ENCODE measurements around the gene LEMD2. TPM values are rescaled to one million over a fixed set of nuclear protein-coding genes. Genes with fewer than 3 reads are reported as not detected.

Gene LEMD2
- total RNA-seq, 1 experiment from 2014 or later = 52.5 TPM

- no peak for DNase-seq (ENCODE audit: low read depth)
Observed at GRCh38 chr6:33820243-33820642, 31.3 kb upstream of the LEMD2 start.

- DNase-seq (ENCODE audit: low read depth) = no peak
Observed at GRCh38 chr6:33819021-33819420, 30.1 kb upstream of the LEMD2 start.

GRCh38 chr6:33818293-33818692, 29.4 kb upstream of the LEMD2 start:
- DNase-seq (ENCODE audit: low read depth) = no peak

DNA sequence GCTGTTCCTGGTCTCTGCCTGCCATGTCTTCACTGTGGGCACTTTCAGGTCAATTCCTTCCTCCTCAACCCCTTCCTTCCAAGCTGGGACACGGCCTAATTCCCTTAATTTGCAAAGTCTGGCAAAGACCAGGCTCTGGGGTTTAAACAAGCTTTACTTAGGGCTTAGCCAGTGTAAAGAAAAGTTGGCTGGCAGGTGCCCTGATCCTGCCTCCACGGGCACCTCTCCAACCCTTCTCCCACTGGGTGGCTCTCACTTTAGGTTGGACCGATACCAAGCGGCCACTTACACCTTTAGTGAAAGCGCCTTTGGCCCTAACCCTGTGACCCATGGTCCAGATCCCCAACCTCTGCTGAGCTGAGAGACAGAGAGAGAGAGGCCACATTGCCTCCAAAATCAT, 28.6 kb upstream of the LEMD2 start:
- DNase-seq (ENCODE audit: low read depth) = no peak

GRCh38 chr6:33816911-33817310, 28.0 kb upstream of the LEMD2 start:
- no peak for DNase-seq (ENCODE audit: low read depth)

DNA sequence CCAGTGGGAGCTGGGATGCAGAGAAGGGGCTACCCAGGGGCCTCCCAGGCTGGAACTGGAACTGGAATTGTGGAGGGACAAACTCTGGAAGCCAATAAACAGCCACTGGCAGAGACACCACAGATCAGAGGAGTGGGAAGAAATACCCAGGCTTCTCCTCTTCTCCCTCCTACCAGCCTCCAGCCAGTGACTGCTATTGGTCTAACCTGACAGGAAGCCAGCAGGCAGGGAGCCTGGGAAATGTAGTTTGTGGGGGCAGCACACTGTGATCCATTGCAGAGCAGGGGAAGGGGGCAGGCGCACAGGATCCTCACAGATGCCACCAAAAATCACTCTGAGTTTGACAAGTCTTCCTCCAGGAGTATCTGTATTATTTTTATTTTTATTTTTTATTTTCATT, 26.9 kb upstream of the LEMD2 start:
- no peak for DNase-seq (ENCODE audit: low read depth)

- DNase-seq (ENCODE audit: low read depth) = no peak
Observed at GRCh38 chr6:33813990-33814985, 25.4 kb upstream of the LEMD2 start.

GRCh38 chr6:33813246-33813904, 24.4 kb upstream of the LEMD2 start:
- DNase-seq (ENCODE audit: low read depth) = no peak

DNA sequence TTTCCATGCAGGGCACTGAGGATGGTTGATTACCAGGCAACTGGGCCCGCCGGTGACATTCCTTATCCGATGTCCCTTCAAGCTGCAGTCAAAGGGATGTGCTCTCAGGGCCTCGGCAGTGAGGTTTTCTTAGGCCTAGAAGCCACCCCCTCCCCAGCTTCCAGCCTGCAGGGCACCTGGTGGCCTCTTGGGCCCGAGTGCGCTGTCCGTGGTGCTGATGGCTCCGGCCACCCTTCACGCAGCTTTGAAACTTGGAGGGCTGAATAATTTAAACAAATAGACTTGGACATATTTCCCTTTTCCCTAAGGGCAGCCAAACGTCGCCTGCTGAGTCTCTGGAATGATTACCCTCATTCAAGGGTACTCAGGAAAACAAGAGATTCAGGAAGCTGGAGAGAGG, 23.7 kb upstream of the LEMD2 start:
- DNase-seq (ENCODE audit: low read depth) = peak; percentile 41

- DNase-seq (ENCODE audit: low read depth) = no peak
Observed at GRCh38 chr6:33809594-33809993, 20.7 kb upstream of the LEMD2 start.

- no peak for DNase-seq (ENCODE audit: low read depth)
Observed at GRCh38 chr6:33808641-33809180, 19.8 kb upstream of the LEMD2 start.

DNA sequence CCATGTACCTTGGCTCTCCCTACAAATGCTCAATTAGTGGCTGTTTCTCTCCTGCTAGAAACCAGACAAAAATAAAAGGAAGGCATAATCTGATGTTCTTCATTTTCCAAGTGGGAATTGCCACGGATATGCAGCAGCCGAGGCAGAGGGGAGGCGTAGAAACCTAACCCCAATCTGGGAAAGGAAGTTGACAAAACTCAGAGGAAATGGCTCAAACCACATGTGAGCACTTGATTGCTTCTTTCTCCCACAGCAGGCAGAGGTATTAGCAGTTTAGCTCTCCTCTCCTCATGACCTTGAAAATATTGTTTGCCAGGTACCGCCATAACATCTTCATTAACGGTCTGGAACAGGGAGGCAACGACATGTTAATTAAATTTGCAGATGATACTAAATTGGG, 18.7 kb upstream of the LEMD2 start:
- no peak for DNase-seq (ENCODE audit: low read depth)

GRCh38 chr6:33806841-33807240, 17.9 kb upstream of the LEMD2 start:
- DNase-seq (ENCODE audit: low read depth) = no peak

DNA sequence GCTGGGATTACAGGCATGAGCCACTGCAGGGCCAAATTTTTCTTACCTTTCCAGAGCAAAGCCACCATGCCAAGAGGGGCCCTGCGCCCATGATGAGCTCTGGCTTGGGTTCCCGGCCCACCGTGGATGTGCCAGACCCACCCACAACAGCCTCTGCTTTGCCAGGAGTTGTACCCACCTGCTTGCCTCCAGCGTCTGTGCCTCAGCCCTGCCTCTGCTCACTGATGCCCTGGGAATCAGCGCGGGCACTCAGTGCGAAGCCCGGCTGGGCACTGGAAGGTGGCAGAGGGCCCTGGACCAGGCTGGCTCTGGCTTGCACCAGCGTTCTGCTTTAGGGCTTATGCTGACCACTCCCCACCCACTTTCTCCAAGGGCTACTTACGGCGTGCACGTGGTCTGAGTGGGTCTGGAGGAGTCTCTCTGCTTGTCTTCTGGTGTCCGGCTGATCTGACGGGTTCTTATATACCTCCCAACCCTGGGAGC, 14.7 kb upstream of the LEMD2 start, which contains the start of gene MLN:
MLN (minus strand) TSS at position 433 of the 483 bp plus-strand sequence. CDS start 2,840 bp downstream, outside the sequence.
- DNase-seq (ENCODE audit: low read depth) = no peak

DNA sequence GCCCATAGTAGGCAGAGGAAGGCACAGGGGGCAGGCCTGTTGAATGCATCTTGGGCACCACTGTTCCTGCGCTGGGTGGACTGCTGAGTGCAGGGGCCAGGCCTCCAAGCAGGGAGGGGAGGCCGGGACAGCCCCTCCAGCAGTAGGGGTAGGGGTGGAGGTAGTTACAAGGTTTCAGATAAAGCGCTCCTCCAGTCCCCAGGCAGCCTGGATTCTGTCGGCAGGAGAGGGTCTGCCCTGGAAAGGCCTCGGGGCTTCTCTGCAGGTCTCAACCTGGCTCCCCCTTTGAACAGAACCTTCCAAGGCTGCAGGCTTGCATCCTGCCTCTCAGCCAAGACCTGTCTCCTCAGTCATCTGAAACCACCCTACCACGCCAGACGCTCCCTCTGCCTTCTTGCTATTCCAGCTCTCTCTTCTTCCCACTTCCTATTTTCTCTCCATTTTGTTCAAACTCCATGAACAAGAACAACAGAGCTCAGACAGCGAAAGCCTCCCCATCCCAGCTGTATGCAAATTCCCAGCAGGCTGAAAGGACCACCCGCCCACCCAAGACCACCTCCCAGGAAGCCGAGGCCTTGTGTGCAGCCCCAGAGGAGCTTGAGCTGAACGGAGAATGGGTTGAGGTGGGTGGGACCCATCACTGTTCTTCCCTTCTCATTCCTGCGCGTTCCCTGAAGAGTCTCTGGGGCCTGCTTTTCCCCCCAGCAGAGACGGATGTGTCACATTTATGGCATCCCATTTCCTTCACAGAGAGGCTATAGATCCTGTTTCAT, 13.4 kb upstream of the LEMD2 start:
- no peak for DNase-seq (ENCODE audit: low read depth)

DNA sequence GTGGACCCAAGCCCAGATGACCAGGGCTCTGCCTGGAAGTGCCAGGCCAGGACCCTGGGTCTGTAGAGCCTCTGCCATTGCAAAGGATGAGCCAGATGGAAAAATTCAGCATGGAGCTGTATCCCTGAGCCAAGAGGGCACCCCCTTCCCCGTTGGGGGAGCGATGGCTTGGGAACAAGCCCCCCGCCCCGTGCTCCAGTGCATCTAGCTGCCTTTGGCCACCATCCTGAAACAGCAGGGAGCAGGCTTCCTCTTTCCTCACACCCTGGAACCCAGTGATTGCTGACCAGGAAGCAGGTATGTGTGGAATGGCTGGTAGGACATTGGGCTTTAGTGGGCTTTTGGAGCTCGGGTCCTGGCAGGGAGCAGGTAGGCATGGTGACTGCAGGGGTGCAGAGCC, 12.7 kb upstream of the LEMD2 start:
- DNase-seq (ENCODE audit: low read depth) = no peak

DNA sequence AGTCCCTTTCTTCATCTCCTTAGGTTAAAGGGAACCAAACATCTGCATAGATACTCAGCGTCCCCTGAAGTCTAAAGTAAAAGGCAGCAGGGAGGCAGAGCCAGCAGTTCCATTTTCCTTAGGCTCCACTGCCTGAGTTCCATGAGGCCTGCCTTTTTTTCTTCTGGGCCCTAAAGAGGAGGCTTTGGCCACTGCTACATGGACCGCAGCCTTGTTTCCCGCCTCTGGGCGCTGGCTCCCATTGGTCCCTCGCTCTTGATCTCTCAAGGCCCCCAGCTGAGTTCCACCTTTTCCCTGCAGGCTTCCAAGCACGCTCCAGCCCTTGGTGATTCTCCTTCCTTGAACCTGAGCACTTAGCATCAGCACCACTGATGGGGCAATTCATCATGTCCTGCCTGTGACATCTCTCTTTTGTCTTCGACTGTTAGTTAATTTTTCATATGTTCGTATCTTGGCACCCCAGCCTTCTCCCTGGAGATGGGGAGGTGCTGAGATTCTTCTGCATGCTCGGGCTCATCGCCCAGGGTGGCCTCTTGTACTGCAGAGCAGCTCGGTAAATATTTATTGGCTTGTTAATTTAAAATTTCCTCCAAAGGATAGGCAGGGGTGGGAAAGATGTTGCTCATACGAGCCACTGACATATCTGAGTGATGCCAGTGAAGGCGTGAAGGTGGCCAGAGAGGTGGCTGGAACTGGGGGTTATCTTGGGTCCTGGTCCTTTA, 11.5 kb upstream of the LEMD2 start:
- no peak for DNase-seq (ENCODE audit: low read depth)

DNA sequence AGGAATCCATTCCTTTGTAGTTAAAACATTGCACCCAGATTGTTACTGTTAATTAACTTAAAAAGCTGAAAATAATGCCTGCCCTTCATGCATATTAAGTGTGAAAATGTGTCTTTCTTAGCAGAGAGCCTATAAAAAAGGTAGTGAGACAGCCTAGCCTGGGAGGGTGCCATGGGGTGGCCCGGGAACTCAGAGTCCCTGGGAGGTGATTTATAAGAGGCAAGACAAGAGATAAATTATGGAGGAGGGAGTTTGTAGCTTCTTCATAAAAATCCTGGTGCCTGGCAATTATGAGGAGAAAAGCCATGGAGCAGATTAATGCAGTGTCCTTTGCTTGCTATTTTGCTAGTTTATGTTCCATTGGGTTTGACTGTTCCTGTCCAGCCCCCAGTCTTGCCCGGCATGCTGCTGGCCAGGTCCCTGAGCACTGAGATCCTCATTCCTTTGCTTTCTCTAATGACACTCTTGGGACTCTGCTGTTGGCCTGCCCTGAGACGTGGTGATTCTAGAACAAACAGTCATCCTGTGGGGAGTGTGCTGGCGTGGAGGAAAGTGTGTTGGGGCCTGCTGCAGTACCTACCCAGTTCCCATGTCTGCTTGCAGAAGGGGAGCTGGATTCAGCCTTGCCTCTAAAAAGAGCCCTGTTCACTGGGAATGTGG, 10.7 kb upstream of the LEMD2 start:
- peak; percentile 45 for DNase-seq (ENCODE audit: low read depth)

DNA sequence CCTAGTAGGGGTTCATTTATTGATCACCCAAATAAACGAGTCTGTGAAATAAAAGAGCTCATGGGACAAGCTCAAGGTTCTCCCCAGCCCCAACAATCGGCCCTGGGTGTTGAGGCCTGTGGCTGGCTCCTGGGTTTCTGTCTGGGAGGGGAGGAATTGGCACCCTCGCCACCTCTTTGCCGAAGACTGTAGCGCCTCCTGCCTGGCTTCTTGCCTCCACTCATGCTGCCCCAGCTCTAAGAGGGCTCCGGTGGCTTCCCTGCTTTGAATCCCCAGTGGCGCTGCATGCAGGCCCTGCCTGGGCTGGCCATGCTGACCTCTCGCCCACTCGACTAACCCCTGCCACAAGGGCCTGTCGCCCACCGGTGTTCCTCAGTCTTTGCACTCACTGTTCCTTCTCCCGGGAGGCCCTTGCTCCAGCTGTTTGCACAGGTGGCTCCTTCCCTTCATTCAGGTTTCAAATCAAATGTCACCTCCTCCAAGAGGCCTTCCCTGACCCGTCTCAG, 9.5 kb upstream of the LEMD2 start:
- DNase-seq (ENCODE audit: low read depth) = no peak
